COLO829 (cell line): ENCODE measurements around the gene CCDC73.
"Not testable (repeated sequence)": the region's sequence is repeated elsewhere in the genome, so short reads cannot be mapped to it uniquely, and the experiment has no call there.

Source experiments
- DNase-seq: peaks from one replicate; pipeline ENCODE4 v3.0.0; 2012; ENCODE audit warnings: low spot score

Gene CCDC73

DNA sequence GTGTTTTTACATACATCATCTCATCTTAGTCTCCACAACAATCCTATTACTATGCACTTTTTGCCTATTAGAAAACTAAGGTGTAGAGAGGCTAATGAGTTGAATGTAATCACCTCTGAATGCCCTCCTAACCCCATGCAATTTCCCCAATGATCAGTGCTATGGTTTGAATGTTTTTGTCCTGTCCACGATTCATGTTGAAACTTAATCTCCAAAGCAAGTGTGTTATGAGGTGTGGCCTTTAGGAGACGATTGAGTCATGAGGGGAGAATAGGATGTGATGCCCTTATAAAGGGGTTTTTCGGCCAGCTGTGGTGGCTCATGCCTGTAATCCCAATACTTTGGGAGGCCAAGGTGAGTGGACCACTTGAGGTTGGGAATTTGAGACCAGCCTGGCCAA lies 2.0 kb upstream of the CCDC73 start:
- DNase-seq, result no peak

DNA sequence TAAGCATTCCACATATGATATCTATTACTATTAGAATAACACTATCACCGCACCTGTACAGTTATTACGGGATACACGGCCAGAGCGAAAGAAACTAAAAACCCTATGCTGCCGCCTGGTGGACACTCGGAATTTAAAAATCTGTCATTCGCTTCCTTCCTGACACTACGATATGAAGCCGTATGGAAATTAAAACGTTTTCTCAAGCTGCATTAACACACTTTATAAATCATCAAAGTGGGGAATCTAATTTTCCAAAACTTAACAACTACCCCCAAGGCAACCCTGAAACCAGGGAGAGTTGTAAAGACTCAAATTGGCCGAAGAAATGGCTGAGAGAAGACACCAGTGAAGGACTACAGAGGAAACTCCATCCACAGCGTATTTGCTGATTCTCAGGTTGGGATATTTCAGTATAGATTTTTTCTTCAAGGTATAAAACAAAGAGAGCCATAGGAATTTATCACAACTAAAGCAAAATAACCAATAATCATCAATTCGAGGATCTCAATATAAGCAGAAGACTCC lies 1.4 kb downstream of the CCDC73 start:
- DNase-seq, result peak; percentile 48

DNA sequence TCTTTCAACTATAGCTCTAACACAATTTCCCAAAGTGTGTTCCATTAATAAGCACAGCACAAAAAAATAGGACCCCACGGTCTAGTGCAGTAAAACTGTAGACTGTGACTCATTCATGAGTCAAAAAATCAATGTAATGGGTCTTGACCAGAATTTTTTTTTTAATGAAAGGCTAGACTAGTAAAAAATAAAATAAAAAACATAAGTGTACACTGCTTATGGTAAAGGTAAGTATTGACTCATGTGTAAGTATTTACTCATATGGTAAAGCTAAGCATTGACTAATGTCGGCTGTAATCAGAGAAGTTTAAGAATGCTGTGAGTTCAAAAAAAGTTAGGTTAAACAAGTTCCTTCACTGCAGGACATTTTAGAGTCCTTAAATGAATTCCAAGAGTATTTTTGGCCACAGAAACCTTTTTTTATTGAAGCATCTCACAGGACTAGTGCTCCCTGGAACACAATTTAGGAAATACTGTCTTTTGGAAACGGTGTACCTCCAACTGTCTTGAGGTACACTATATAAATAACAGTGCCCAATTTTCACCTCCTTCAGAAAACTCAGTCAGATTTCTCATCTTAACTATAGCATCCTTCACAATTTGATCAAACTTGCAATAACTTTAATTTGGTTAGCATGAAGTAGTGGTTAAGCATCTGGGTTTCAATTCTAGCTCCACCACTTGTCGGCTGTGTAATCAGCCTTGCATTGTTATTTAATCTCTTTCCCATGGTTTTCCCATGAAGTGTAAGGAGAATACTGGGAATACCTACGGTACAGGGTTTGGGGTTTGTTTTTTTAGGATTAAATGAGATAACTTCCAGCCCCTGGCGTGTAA lies 2.1 kb downstream of the CCDC73 start:
- DNase-seq, result peak; percentile 10

DNA sequence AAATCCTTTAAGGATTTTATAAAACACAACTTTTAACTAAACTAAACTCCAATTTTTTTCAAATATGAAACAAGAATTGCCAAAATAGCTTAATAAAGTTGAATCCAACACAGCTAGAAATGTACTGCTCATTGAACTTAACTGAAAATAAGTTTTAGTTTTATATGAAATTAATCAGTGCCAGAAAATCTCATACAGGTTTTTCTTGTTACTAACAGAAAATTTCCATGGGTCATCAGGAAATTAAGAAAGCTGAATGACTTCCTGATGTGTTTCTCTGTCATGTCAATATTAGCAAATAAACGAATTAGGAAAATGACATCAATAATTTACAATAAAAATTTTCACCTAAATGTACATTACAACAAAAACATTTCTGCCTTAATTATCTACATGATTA lies 3.5 kb downstream of the CCDC73 start:
- DNase-seq, result no peak

DNA sequence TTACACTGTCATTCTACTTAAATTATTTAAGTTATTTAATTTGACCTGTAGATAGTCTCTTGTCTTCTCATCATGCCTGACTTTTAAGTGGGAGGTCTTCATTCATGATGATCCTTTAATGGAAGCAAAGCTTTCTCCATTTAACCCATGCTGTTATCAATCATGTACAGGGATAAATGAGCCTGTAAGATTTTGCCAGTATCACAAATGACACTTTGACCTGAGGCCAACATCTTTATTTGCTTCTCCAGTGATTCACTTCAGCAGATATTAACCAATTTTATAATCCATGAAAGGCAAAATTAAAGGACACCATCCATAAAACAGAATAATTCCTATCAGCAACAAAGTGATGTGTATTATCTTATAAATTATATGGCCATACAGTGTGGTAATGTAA lies 7.7 kb downstream of the CCDC73 start:
- no peak for DNase-seq

DNA sequence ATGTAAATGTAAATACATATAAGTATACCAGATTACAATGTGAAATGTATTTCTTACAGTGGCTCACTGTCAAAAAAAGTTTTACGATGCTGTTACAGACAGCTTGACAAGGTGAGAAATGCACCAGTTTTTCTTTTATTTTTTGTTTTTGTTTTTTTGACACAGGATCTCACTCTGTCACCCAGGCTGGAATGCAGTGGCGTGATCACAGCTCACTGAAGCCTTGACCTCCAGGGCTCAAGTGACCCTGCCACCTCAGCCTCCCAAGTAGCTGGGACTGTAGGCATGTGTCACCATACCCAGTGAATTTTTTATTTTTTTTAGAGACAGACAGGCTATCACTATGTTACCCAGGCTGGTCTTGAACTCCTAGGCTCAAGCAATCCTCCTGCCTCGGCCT lies 9.2 kb downstream of the CCDC73 start:
- DNase-seq, result no peak

DNA sequence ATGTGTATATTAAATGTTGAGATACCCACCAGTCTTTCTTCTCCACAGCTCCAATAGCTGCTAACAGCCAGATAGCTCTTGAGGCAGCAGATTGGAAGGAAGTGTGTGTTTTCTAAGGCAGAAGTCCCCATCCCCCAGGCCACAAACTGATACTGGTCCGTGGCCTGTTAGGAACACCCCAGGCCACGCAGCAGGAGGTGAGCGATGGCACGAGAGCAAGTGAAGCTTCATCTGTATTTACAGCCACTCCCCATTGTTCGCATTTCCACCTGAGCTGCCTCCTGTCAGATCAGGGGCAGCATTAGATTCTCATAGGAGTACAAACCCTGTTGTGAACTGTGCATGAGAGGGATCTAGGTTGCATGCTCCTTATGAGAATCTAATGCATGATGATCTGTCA lies 12.7 kb downstream of the CCDC73 start:
- no peak for DNase-seq

DNA sequence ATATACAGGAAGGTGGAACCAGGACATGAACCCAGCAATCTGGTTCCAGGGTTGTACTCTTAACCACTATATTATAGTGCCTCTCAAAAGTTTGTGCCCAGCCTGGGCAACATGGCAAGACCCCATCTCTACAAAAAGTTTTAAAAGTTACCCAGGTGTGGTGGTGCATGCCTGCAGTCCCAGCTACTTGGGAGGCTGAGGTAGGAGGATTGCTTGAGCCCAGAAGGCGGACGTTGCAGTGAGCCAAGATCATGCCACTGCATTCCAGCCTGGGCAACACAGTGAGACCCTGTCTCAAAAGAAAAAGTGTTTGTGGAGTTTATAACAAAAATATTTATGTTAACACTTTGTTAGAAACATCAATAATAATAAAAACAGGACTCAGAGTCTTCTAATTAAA lies 13.6 kb downstream of the CCDC73 start:
- DNase-seq, result not testable (repeated sequence)

DNA sequence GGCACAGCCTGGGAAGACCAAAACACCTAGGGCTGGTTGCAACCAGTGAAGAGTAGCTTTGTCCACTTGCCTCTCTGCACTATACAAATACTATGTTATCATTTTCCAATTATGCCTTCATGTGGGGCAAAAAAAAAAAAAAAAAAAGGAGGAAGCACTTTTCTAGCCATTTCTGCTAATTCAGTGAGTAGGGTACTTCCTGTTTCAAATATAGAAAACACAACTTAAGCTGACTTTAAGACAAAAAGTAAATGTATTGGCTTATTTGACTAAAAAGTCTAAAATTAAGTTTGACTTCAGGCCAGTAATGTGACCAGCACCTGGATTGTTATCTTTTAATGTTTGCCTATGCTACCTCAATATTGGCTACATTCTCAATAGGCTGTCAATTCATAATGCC lies 15.3 kb downstream of the CCDC73 start:
- no peak for DNase-seq

DNA sequence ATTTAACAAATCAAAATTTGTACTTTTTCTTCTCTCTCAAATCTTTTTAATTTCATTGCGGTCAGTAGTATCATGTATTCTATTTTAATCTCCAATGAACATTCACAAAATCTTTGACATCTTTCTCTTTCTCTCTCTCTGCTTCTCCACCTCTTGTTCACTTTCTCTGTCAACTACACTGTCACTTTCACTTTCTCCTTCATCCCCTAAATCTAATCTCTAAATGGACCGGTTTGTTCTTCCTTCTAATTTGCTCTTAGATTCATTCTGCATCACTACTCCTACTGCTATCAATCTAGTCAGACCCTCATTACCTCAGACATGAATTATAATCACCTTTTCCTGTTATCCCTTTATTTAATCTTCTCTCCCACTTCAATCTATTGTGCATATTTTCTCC lies 18.6 kb downstream of the CCDC73 start:
- DNase-seq, result no peak

DNA sequence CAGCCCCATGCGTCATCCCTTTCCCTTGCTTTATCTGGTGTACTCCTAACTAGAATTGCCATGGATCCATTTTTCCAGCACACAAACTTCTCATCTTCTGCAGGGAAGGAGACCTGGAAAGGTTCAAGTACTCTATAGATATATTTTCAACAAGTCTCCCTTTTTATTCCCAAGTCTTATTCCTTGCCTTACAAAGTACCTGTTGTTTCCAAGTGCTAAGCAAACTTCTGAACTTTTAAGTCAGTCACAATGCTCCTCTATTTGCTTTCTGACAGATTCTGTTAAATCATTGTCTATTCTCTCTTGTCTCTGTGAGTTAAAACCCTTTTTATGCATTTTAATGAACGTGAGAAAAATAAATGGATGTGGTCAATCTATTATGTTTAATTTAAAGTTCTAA lies 20.4 kb downstream of the CCDC73 start:
- DNase-seq, result peak; percentile 71

DNA sequence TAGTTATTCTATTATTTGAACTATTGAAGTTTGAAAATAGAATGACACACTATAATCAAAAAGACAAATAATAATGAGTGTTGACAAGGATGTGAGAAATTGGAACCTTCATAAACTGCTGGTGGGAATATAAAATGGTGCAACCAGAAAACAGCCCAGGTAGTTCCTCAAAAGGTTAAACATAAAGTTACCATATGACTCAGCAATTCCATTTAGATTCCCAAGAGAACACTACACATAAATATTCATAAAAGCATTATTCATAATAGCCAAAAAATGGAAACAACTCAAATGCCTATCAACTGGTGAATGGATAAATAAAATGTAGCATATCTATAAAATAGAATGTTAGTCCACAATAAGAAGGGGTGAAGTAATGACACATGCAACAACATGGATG lies 21.7 kb downstream of the CCDC73 start:
- no peak for DNase-seq

DNA sequence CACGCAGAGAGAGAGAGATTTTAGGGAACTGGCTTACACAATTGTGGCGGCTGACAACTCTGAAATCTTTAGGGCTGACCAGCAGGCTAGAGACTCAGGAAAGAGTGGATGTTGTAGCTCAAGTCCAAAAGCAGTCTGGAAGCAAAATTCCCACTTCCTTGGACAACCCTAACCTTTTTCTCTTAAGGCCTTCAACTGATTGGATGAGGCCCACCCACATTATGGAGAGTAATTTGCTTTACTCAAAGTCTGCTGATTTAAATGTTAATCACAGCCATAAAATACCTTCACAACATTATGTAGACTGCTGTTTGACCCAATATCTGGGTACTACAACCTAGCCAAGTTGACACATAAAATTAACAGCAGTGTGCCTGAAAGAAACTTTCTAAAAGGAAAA lies 32.7 kb downstream of the CCDC73 start:
- not testable (repeated sequence) for DNase-seq

DNA sequence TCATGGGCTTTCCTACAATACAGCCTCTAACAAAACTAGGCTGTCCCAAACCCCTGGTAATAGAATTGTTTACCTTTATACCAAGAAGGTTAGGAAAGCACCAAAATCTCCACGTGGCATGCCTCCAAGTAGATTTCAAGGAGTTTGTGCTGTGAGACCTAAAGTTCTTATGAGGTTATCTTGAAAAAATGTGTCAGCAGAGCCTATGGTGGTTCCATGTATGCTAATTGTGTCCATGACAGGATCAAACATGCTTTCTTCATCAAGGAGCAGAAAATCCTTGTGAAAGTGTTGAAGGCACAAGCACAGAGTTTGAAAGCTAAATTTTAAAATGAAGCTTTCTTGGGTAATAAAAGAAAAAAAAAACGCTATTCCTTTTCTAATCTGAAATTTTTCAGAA lies 36.2 kb downstream of the CCDC73 start:
- no peak for DNase-seq

DNA sequence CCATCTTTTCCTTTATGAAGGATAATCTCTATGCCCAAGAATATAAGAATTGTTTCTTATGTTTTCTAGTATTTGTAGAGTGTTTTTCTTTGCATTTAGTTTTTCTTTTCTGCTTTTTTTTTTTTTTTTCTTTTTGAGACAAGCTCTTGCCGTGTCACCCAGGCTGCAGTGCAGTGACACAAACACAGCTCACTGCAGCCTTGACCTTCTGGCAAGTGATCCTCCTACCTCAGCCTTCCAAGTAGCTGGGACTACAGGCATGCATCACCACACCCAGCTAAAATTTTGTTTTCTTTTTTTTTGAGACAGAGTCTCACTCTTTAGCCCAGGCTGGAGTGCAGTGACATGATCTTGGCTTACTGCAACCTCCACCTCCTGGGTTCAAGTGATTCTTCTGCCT lies 41.3 kb downstream of the CCDC73 start:
- DNase-seq, result not testable (repeated sequence)

DNA sequence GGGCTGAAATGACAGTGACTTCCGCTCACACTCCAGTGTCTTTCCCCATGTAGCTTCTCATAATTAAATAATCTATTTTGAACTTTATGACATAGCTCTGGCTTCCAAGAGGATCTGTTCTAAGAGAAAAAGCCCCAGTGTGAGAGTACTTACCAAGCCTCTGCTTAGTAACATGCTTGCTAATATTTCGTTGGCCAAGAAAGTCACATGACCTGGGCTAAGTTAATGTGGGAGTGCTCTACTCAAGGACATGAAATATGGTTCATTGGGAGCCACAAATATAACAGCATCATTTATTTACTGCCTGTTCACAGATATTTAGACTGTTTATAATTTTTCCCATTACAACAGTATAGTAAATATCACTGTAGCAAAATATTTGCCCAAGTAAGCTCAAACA lies 42.5 kb downstream of the CCDC73 start:
- DNase-seq, result no peak

DNA sequence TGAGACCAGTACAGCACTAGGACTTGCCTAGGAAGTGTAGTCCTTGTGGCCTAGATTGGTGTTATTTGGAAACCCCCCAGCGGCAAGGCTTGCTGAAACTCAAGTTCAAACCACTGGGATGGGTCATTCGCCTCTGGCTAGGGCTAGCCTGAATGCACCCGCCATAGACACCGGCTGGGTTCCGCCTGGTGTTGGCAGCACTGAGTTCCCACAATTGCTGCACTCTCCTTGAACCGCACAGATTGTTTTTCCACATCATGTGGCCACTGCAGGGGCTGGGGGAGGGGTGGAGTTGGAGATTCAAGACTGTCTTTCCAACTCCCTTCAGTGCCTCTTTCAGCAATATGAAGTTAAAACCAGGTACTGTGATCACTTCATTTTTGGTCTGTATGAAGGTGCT lies 43.1 kb downstream of the CCDC73 start:
- no peak for DNase-seq

DNA sequence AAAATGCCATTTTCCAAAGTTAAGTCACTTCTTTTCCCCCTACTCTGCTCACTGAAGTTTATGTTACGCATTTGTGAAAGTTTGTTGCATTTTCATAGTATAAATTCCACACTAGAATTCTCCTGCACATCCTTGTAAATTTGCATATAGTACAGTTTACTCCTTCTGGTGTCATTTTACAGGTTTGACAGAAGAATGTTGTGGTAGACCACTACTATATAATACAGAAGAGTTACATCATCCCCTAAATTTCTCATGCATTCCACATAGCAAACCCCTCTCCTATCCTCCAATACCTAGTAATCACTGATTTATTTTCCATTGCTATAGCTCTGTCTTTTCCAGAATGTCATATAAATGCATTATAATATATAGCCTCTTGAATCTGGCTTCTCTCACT lies 64.5 kb downstream of the CCDC73 start:
- no peak for DNase-seq

DNA sequence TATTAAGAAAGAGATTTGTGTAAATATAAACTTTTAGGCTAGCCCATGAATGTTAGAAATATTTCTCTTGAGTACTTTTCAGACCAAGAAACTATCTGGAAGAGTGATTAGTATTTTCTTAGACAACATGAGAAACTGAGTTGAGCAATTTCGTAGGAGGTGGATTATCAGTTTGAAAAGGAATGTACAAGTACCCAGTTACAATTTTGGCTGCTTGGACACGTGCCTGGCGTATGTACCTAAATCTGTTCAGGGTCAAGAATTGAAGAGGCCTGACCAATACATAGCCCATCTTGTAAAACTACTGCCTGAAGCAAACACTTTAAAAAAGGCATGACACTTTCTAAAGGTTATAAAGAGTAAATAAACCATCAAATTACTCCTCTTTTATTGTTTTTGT lies 71.1 kb downstream of the CCDC73 start:
- no peak for DNase-seq

DNA sequence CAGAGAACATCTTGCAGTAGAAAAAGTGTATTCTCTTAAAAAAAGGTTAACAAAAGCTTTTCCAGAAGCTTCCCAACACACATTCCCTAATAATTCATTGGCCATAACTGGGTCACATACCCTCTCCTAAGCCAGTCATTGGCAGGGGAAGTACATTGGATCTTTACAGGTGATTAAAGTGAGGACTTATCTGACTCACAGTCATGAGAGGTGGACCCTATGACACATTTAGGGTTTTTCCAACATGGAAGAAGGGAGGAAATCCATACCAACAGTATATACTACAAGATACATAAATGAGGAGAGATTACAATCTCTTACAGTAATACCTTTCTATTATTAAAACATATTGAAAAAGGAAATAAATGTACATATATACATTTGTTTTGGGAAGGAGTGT lies 72.2 kb downstream of the CCDC73 start:
- no peak for DNase-seq

DNA sequence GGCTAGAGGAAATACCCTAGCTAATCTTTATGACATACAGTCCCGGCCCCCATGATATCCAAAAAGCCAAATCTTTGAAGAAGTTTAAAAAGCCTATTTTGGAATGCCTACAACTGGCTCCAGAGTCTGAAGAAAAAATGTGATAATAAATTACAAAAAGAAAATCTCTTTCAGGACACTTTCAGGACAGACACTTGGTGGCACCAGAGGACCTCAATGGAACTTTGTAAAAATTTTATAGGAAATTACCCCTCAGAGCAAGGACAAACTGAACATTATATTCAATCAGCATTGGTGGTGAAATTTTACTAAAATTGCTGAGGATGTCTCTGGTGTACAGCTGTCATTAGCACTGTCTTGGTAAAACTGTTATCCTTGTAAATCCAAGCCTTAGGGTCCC lies 81.0 kb downstream of the CCDC73 start:
- DNase-seq, result peak; percentile 29

DNA sequence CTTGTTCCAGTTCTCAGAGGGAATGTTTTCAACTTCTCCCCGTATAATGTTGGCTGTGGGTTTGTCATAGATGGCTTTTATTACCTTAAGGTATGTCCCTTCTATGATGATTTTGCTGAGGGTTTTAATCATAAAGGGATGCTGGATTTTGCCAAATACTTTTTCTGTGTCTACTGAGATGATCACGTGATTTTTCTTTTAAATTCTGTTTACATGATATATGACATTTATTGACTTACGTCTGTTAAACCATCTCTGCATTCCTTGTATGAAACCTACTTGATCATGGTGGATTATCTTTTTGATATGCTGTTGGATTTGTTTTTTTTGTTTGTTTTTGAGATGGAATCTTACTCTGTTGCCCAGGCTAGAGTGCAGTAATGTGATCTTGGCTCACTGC lies 85.5 kb downstream of the CCDC73 start:
- not testable (repeated sequence) for DNase-seq

DNA sequence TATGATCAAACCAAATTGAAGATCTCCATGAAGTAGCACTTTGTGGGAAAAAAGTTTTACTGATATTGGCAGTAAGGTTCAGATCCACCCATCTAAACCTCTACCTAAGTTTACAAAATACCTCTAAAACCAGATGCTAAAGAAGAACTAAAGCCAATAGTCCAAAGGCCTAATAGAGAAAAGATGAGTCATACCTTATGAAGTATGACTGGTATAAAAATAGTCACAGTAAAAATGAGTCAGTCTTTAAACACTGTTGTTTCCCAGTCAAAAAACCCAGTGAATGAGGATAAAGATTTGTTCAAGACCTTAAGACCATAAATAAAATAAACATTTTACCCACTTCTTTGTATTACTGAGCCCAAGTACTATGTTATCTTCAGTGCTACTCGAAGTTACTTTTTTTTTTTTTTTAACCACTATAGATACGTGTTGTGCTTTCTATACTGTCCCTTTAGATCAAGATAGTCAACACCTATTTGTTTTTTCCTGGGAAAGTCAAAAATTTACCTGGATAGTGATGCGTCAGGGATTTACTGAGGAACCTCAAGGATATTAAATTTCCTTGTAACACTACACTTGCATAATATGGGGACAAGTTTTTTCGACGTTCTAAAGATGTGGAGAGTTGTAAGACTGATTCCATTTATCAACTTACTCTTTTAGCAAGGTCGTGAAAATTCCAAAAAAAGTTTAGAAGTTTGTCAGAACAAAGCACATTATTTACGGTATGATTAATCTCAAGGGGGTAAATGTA lies 87.3 kb downstream of the CCDC73 start:
- peak; percentile 60 for DNase-seq
